ENCODE measurements around the gene RAB32. TPM values are rescaled to one million over a fixed set of nuclear protein-coding genes. Genes with fewer than 3 reads are reported as not detected.

The RAB32 gene
- total RNA-seq, 6 donors from 2014 or later = 12.6 to 50.6 (median 30.3) TPM

DNA sequence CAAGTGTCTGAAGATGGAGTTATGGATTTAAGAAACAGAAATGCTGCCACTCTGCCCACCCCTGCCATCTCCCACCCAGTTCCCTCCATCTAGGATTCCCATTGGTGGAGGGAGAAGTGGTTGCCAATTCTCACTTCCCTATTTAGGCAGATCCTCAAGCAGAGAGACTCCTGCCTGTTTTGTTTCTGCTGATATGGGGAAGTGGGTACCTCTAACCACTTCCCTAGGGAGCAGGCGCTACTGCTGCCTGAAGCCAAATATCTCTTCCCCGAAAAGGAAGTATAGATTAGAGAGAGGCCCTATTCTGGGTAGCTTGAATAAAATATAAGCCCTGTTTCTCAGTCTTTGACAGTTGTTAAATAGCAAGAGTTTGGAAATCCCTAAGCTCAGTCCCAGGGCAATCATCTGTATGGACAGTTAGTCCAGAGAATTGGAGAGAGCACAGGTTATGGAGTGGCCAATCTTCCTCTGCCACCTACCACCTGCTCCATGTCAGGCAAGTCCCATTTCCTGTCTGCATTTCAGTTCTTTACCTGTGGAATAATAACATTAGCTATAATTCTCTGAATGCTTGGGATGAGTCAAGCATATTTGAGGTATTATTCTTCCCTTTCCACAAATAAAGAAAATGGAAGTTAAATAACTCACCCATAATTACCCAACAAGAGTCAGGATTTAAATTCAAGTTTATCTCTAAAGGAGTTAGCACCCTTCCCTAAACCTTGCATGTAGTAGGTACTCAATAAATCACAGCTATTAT is 52.5 kb downstream of the RAB32 start:
- Histone ChIP-seq H3K9me3 (no peaks in the 10 kb centered on the region), H3K27me3 (no peaks in the 10 kb centered on the region), H3K27ac (no peak overlapping the region), H3K4me1 (peaks cover 2 to 8% (median 5%) of the 10 kb centered on the region in 4 donors), H3K36me3 (no peaks in the 10 kb centered on the region), H3K4me3 (no peak overlapping the region)
- DNase-seq (peak in 1 of 2 donors; percentile 50), ATAC-seq (ENCODE audit: low FRiP score in 2 of 2) (peak; percentile 74 to 81)
- TF ChIP-seq, protein P1, sequence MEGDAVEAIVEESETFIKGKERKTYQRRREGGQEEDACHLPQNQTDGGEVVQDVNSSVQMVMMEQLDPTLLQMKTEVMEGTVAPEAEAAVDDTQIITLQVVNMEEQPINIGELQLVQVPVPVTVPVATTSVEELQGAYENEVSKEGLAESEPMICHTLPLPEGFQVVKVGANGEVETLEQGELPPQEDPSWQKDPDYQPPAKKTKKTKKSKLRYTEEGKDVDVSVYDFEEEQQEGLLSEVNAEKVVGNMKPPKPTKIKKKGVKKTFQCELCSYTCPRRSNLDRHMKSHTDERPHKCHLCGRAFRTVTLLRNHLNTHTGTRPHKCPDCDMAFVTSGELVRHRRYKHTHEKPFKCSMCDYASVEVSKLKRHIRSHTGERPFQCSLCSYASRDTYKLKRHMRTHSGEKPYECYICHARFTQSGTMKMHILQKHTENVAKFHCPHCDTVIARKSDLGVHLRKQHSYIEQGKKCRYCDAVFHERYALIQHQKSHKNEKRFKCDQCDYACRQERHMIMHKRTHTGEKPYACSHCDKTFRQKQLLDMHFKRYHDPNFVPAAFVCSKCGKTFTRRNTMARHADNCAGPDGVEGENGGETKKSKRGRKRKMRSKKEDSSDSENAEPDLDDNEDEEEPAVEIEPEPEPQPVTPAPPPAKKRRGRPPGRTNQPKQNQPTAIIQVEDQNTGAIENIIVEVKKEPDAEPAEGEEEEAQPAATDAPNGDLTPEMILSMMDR (IDR thresholded peaks at IDR 0.05) = no peak
- no peak for TF ChIP-seq EP300 (IDR thresholded peaks at IDR 0.05)
- no peak for TF ChIP-seq POLR2AphosphoS5 (IDR thresholded peaks at IDR 0.05)
- TF ChIP-seq POLR2A (IDR thresholded peaks at IDR 0.05) = no peak
- 46 to 50% methylated on average over 2 of the region's 2 CpGs for WGBS, 2 donors

DNA sequence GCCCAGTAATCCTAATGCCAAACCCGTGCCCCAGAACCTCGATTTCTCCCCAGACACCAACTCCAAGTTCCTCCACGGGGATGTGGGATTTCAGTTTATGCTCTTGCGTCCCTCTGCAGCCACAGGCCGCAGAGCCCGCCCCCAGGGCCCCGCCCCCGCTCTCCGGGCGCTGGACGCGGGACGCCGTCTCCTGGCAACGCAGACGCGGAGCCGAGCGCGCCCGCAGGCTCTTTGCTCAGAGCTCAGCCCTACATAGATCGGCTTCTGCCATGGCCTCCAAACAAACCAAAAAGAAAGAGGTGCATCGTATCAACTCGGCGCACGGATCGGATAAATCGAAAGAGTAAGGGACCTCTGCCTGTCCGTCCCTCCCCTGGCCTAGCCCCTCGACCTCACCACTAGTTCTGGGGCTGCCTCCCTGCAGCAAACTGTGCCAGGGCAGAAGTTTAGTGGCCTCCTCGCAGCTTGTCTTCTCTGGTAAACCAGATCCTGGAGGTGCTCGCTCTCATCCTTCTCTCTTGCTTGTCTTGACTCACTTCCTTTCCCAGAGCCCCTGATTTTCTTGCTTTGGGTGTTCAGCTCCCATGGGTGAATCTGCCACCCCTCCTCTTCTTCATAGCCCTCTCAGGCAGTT is 55.3 kb downstream of the RAB32 start, which contains the start of gene ADGB:
TSS of gene ADGB (plus strand) at position 201 of the 634 bp plus-strand sequence. CDS start at position 270, 69 bp downstream.
- H3K27me3 ChIP-seq = no peaks in the 10 kb centered on the region
- no peaks in the 10 kb centered on the region for H3K9me3 ChIP-seq
- TF ChIP-seq EP300 (IDR thresholded peaks at IDR 0.05) (no peak), POLR2AphosphoS5 (IDR thresholded peaks at IDR 0.05) (no peak), POLR2A (IDR thresholded peaks at IDR 0.05) (no peak)
- TF ChIP-seq, protein P1 (IDR thresholded peaks at IDR 0.05) = no peak
- peak within 1 kb of the TSS; percentile 24 to 52 (median 40) for H3K4me3 ChIP-seq
- peaks cover 2 to 8% (median 5%) of the 10 kb centered on the region in 4 donors for H3K4me1 ChIP-seq
- WGBS, 2 donors = 5 to 9% methylated on average over 22 to 30 of the region's 32 CpGs
- ATAC-seq (ENCODE audit: low FRiP score in 2 of 2) (peak; percentile 76 to 92), DNase-seq (peak; percentile 65 to 94)
- H3K36me3 ChIP-seq = no peaks in the 10 kb centered on the region
- H3K27ac ChIP-seq = no peak within 1 kb of the TSS

DNA sequence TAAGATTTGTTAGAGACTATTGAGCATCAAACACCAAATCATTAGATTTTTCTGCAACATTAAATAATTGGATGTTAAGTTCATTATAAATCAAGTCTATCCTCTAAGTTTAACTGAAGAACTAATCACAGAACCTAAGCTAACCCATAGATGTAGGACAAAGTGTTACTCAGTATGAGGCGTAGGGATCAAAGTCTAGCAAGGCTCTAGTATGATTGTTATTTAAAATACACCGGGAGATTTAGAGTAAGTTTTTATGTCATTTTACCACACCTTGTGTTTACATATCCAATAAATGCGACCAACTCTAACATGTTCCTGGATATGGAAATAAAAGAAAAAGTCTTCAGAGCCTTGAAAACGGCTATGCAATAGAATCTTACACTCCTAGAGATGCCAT is 57.7 kb downstream of the RAB32 start:
- ATAC-seq (ENCODE audit: low FRiP score in 2 of 2) (no peak), DNase-seq (no peak)
- Histone ChIP-seq H3K4me1 (peaks cover 2 to 8% (median 5%) of the 10 kb centered on the region in 4 donors), H3K27ac (no peak overlapping the region), H3K9me3 (no peaks in the 10 kb centered on the region), H3K27me3 (no peaks in the 10 kb centered on the region), H3K36me3 (no peaks in the 10 kb centered on the region), H3K4me3 (no peak overlapping the region)
- 59 to 63% methylated on average over 4 of the region's 4 CpGs for WGBS, 2 donors
- TF ChIP-seq, protein P1 (IDR thresholded peaks at IDR 0.05) = no peak

DNA sequence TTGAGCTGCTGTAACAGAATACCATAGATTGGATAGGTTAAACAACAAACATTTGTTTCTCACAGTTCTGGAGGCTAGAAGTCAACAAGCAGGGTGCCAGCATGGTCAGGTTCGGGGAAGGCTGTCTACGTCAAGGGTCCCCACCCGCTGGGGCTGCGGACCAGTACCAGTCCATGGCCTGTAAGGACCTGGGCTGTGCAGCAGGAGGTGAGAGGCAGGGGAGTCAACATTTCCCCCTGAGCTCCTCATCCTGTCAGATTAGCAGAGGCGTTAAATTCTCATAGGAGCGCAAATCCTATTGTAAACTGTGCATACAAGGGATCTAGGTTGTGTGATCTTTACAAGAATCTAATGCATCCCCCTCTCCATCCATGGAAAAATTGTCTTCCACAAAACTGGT is 58.9 kb downstream of the RAB32 start:
- WGBS, 2 donors = 55 to 59% methylated on average over 4 to 6 of the region's 6 CpGs
- no peaks in the 10 kb centered on the region for H3K9me3 ChIP-seq

More for the DNA sequence above, 58.9 kb downstream of the RAB32 start:
- Histone ChIP-seq H3K36me3 (no peaks in the 10 kb centered on the region), H3K27ac (no peak overlapping the region), H3K27me3 (no peaks in the 10 kb centered on the region), H3K4me3 (no peak overlapping the region), H3K4me1 (peaks cover 2 to 8% (median 5%) of the 10 kb centered on the region in 4 donors)
- TF ChIP-seq POLR2A (IDR thresholded peaks at IDR 0.05) = no peak
- TF ChIP-seq POLR2AphosphoS5 (IDR thresholded peaks at IDR 0.05) = no peak
- TF ChIP-seq, protein P1 (IDR thresholded peaks at IDR 0.05) = no peak
- TF ChIP-seq EP300 (IDR thresholded peaks at IDR 0.05) = no peak
- DNase-seq = peak in 1 of 2 donors; percentile 18
- no peak for ATAC-seq (ENCODE audit: low FRiP score in 2 of 2)

Other genes with a start within 250 kb of the RAB32 start
- gene ADGB, start 55.1 kb downstream of the RAB32 start, total RNA-seq = 10 to 100 TPM in 1 of 6 donors, 1 to 10 TPM in 4, under 1 TPM in 1; 0.31 to 34.6 (median 6.2) TPM

All from upper lobe of left lung (tissue), 6 donors.